Right atrium auricular region (tissue), 2 donors: ENCODE data around the gene SLC25A34. TPM values are rescaled to one million over a fixed set of nuclear protein-coding genes. Genes with fewer than 3 reads are reported as not detected.

ENCODE experiments used
- DNase-seq: peaks from one replicate; pipeline ENCODE4 v3.0.0-alpha.2; 2019; ENCODE audit warnings: low spot score
- H3K27ac ChIP-seq, 2 donors: fragments of 200-600 bp; sonication (generic); 1 replicate in 1 of 2; 2 replicates in 1 of 2; pipeline ENCODE4 v1.5.1; 2016 to 2019
- H3K27me3 ChIP-seq, 2 donors: fragments of 200-600 bp; sonication (generic); one replicate each; pipeline versions ENCODE4 v1.5.1 to v1.6.0; 2017 to 2019
- H3K36me3 ChIP-seq: fragments of 200-600 bp; sonication (generic); one replicate; pipeline ENCODE4 v1.5.1; 2016
- H3K4me1 ChIP-seq, 2 donors: fragments of 200-600 bp; sonication (generic); one replicate each; pipeline versions ENCODE4 v1.5.1 to v1.6.0; 2017 to 2019
- H3K4me3 ChIP-seq, 2 donors: fragments of 200-600 bp; sonication (generic); 1 replicate in 1 of 2; 2 replicates in 1 of 2; pipeline ENCODE4 v1.5.1; 2017 to 2019; ENCODE audit warnings: mild to moderate bottlenecking in 1 of 2, moderate library complexity in 1 of 2
- H3K9me3 ChIP-seq, 2 donors: fragments of 200-600 bp; sonication (generic); one replicate each; pipeline ENCODE4 v1.5.1; 2019
- total RNA-seq, 2 donors: library from RNA; depleted of rRNA; stranded (reverse); fragments of >200 nt; gene quantifications; one replicate each; pipeline ENCODE4 v1.1.0, GENCODE V29; 2016
- TF ChIP-seq, protein P1 (sequence below), 2 donors: fragments of 200-600 bp; sonication (generic); IDR thresholded peaks; one replicate each; pipeline ENCODE4 v1.5.1; 2019; ENCODE audit warnings: antibody characterized with exemption in 2 of 2

SLC25A34 gene
- total RNA-seq, 2 donors from 2014 or later, result 4.2 to 16.1 TPM

DNA sequence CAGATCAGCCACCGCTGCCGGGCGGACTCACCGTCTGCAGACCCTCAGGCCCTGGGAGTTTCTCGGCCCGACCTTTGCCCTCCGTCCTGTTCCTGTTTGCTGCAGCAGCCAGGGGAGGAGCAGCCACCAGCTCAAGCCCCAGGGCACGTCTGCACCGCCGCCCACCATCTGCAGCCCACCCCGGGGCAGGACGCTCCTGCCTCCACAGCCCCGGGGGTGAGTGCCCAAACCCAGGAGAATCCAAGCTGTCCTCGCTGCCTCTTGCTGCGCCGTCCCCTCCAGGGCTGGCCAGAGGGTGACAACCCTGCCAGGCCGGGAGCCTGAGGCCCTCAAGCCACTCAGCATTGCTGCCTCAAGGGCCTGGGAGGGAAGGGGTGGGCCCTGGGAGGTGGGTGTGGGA, 1.2 kb upstream of the SLC25A34 start:
- peaks cover 0 to 34% of the 10 kb centered on the region in 2 donors for H3K4me1 ChIP-seq

DNA sequence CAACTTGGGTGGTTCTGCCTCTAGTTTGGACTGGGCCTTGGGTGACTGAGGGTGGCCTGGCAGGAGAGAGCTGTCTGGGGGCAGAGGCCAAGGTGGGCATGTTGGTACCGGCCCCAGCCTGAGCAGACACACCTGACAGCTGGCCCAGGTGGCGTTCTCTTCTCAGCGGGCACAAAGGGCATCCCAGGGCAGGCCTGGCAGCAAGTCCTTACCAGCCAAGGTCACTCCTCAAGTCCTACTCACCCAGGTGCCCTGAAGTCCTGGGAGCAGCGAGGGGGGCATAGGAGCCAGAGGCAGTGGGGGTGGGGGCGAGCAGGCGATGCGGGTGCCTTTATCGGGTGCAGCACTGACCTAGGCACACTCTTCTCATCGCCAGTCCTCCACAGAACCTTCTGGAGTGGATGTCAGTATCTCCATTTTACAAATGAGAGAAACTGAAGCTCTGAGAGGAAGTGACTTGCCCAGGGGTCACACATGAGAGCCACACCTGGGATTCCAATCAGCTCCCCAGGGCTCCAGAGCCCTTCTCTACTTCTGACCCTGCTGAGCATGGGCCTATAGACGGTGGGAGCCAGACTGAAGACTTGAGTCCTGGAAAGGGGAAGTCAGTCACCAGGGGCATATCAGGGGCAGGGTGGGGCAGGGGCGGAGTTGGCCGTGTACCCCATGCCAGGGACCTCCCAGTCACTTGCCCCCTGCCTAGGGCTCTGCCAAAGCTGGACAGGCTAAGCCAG, 587 bp upstream of the SLC25A34 start:
- Histone ChIP-seq H3K4me3 (no peak overlapping the region), H3K27me3 (no peaks in the 10 kb centered on the region), H3K36me3 (peaks cover 47% of the 10 kb centered on the region), H3K4me1 (peaks cover 0 to 34% of the 10 kb centered on the region in 2 donors), H3K27ac (peak overlapping the region; percentile 76 to 94), H3K9me3 (no peaks in the 10 kb centered on the region)
- DNase-seq, result no peak
- TF ChIP-seq, protein P1, sequence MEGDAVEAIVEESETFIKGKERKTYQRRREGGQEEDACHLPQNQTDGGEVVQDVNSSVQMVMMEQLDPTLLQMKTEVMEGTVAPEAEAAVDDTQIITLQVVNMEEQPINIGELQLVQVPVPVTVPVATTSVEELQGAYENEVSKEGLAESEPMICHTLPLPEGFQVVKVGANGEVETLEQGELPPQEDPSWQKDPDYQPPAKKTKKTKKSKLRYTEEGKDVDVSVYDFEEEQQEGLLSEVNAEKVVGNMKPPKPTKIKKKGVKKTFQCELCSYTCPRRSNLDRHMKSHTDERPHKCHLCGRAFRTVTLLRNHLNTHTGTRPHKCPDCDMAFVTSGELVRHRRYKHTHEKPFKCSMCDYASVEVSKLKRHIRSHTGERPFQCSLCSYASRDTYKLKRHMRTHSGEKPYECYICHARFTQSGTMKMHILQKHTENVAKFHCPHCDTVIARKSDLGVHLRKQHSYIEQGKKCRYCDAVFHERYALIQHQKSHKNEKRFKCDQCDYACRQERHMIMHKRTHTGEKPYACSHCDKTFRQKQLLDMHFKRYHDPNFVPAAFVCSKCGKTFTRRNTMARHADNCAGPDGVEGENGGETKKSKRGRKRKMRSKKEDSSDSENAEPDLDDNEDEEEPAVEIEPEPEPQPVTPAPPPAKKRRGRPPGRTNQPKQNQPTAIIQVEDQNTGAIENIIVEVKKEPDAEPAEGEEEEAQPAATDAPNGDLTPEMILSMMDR (IDR thresholded peaks at IDR 0.05), result no peak

More for the DNA sequence above, 1.2 kb upstream of the SLC25A34 start:
- Histone ChIP-seq H3K27me3 (no peaks in the 10 kb centered on the region), H3K4me3 (no peak overlapping the region), H3K9me3 (no peaks in the 10 kb centered on the region), H3K36me3 (peaks cover 53% of the 10 kb centered on the region), H3K27ac (peak overlapping the region; percentile 76 to 94)
- DNase-seq, result no peak
- TF ChIP-seq, protein P1 (IDR thresholded peaks at IDR 0.05), result no peak

DNA sequence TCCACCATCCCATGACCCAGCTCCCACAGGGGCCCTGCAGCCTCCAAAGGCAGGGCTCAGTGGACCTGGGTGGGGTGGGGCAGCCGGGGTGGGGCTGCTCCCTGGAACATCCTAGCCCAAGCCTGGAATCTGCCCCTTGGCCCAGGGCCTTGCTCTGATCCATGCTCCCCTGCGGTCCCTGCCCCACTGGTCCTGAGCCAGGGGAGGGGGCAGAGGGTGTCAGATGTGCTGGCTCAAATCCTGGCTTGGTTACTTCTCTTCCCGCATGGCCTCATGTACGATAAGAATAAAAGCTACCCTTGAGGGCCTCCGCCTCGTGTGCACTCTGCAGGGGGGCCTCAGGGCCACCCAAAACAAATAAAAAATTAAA, 819 bp downstream of the SLC25A34 start:
- TF ChIP-seq, protein P1 (IDR thresholded peaks at IDR 0.05), result no peak
- peaks cover 33% of the 10 kb centered on the region for H3K36me3 ChIP-seq
- no peaks in the 10 kb centered on the region for H3K27me3 ChIP-seq
- peaks cover 0 to 42% of the 10 kb centered on the region in 2 donors for H3K4me1 ChIP-seq
- no peak for DNase-seq
- H3K4me3 ChIP-seq, result peak overlapping the region in 1 of 2 donors; percentile 26
- H3K27ac ChIP-seq, result peak overlapping the region; percentile 79 to 94
- no peaks in the 10 kb centered on the region for H3K9me3 ChIP-seq

DNA sequence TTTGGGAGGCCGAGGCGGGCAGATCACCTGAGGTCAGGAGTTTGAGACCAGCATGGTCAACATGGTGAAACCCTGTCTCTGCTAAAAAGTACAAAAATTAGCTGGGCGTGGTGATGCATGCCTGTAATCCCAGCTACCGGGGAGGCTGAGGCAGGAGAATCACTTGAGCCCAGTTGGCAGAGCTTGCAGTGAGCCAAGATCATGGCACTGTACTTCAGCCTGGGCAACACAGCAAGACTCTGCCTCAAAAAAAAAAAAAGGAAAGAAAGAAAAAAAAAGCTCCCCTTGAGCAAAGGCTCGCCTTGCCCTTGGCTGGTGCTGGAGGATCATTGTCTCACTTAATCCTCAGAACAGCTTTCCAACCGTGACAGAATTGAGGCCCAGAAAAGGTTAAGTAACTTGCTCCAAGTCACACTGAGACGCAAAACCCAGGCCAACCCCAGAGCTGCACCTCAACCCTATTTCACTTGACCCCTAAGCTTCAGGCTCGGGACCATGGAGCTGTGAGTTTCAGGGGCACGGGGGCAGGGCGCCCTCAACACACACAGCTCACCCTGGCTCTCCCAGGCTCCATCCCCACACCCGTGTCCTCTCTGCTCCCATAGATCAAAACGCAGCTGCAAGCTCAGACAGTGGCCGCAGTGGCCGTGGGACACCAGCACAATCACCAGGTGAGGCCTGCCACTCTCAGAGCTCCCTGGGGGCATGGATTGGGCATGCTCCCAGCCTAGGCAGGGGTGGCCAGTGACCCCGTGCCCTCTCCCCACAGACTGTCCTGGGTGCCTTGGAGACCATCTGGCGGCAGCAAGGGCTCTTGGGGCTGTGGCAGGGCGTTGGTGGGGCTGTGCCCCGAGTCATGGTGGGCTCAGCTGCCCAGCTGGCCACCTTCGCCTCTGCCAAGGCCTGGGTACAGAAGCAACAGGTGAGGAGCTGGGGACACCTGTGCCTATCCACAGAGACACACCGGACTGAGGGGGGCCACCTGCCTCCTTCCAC, 1.6 kb downstream of the SLC25A34 start:
- TF ChIP-seq, protein P1 (IDR thresholded peaks at IDR 0.05), result no peak
- no peak for DNase-seq
- peak overlapping the region; percentile 79 to 94 for H3K27ac ChIP-seq
- H3K4me1 ChIP-seq, result peaks cover 0 to 42% of the 10 kb centered on the region in 2 donors
- H3K4me3 ChIP-seq, result no peak overlapping the region
- H3K9me3 ChIP-seq, result no peaks in the 10 kb centered on the region
- H3K27me3 ChIP-seq, result no peaks in the 10 kb centered on the region
- peaks cover 25% of the 10 kb centered on the region for H3K36me3 ChIP-seq

DNA sequence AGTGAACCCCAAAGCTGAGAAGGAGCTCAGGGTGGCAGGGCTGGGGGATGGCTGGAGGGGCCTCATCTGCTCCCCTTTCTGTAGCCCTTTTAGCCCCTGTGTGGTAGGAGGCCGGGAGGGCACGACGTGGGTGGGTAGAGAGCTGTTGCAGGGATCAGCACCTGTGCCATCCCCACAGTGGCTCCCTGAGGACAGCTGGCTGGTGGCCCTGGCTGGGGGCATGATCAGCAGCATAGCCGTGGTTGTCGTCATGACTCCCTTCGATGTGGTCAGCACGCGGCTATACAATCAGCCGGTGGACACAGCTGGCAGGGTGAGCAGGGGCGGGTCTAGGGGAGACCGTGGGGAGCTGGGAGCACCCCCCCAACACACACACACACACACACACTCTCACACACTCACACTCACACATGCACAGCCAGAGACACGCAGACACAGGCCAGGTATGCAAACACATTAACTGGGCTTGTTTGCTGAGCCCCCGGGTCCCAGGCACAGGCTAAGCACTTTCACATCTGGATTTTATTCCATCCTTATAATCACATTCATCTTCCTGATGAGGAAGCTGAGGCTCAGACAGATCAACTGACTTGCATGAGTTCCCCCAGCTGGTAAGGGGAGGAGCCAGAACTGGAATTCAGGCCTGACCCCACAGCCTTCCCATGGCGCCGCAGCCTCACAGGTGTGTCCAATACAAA, 2.5 kb downstream of the SLC25A34 start:
- Histone ChIP-seq H3K4me3 (no peak overlapping the region), H3K27ac (no peak overlapping the region), H3K9me3 (no peaks in the 10 kb centered on the region), H3K27me3 (no peaks in the 10 kb centered on the region), H3K36me3 (peaks cover 16% of the 10 kb centered on the region), H3K4me1 (peaks cover 0 to 42% of the 10 kb centered on the region in 2 donors)
- TF ChIP-seq, protein P1 (IDR thresholded peaks at IDR 0.05), result no peak
- DNase-seq, result no peak
